A549 treated with GW870086 at 1 μM for 4 hours (cell line): ENCODE data around the gene IRAK3. TPM values are rescaled to one million over a fixed set of nuclear protein-coding genes. Genes with fewer than 3 reads are reported as not detected.

Experiments used
- total RNA-seq: library from RNA; stranded (reverse); fragments of 200-300 nt; extraction: Qiagen RNA extraction; gene quantifications from 5 replicates; pipeline ENCODE4 v1.2.3, GENCODE V29; 2022; ENCODE audit warnings: low read depth

Gene IRAK3, protein sequence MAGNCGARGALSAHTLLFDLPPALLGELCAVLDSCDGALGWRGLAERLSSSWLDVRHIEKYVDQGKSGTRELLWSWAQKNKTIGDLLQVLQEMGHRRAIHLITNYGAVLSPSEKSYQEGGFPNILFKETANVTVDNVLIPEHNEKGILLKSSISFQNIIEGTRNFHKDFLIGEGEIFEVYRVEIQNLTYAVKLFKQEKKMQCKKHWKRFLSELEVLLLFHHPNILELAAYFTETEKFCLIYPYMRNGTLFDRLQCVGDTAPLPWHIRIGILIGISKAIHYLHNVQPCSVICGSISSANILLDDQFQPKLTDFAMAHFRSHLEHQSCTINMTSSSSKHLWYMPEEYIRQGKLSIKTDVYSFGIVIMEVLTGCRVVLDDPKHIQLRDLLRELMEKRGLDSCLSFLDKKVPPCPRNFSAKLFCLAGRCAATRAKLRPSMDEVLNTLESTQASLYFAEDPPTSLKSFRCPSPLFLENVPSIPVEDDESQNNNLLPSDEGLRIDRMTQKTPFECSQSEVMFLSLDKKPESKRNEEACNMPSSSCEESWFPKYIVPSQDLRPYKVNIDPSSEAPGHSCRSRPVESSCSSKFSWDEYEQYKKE
- 0.64 to 1.1 TPM (median 0.96 TPM) in 5 replicates for total RNA-seq

DNA sequence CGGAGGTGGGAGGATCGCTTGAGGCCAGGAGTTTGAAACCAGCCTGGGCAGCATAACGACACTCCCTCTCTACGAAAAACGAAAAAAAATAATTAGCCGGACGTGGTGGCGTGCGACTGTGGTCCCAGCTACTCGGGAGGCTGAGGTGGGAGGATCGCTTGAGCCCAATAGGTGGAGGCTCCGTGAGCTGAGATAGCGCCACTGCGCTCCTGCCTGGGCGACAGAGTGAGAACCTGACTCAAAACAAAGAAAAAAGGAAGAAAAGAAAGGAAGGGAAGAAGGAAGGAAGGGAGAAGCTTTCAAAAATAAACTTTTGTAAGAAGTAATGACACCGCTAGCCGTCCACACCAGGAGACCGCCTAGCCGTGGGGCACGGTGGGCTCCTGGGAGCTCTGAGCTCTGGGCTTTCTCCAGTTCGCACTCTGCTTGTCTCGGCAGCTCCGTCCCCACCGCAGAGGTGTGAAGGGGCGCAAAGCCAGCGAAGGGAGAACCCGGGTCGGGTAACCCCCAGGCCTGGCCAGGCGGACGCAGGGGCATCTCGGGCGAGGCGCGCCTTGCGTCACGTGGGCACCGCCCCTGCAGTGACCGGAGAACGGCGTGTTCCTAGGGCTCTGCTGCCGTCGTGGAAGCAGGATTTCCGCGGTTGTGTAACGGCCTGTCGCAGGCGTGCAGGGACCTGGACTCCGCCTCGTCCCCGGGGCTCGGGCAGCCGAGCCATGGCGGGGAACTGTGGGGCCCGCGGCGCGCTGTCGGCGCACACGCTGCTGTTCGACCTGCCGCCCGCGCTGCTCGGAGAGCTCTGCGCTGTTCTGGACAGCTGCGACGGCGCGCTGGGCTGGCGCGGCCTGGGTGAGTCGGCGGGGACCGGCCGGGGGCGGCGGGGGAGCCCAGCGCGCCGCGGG lies at the start of gene IRAK3:
Gene IRAK3, plus strand, starts transcription at position 631 of the 902 bp plus-strand sequence. Its CDS starts 86 bp downstream, at position 717.

DNA sequence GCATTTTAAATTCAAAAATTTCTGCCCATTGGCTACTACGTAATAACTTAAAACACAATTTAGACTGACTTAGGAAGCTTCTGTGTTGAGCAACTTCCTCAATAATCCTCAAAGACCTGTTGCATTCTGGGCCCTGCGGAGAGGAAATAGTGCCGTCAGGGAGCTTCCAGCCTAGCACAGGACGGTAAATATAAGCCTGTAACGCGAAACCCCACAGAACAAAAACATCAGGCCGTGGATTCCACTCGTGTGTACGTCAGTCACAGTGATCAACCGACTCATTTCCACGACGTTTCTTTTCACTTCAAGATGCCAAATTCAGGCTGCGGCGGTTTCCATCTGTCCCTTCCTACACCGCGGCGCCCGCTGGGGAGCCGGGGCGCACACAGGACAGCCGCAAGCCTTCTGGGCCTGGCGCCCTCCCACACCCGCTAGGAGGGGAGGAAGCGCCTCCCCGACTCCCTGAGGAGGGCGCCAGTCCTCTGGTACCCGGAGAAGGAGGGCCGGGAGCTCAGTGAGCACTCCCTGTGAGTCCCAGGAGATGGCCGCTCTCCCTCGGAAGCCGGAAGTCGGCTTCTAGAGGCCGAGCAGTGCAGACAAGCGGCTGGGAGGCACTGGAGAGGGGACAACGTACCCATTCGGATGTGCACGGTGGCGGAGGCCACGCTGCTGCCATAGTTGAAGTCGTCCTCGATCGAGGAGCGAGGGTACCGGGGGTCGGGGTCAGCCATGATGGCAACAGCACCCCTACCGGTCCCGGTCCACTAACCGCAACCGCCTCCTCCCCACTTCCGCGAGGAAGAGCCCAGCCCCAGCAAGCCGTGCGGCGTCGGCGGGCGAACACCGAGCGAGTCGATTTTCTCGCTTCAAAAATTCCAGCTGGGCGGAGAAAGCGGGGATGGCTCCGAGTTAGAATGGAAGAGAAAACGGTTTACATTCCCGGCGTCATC lies 19.5 kb upstream of the IRAK3 start, which contains the start of gene TMBIM4:
Gene TMBIM4, minus strand, starts transcription at position 776 of the 950 bp plus-strand sequence. Its CDS starts 45 bp downstream, at position 731.

DNA sequence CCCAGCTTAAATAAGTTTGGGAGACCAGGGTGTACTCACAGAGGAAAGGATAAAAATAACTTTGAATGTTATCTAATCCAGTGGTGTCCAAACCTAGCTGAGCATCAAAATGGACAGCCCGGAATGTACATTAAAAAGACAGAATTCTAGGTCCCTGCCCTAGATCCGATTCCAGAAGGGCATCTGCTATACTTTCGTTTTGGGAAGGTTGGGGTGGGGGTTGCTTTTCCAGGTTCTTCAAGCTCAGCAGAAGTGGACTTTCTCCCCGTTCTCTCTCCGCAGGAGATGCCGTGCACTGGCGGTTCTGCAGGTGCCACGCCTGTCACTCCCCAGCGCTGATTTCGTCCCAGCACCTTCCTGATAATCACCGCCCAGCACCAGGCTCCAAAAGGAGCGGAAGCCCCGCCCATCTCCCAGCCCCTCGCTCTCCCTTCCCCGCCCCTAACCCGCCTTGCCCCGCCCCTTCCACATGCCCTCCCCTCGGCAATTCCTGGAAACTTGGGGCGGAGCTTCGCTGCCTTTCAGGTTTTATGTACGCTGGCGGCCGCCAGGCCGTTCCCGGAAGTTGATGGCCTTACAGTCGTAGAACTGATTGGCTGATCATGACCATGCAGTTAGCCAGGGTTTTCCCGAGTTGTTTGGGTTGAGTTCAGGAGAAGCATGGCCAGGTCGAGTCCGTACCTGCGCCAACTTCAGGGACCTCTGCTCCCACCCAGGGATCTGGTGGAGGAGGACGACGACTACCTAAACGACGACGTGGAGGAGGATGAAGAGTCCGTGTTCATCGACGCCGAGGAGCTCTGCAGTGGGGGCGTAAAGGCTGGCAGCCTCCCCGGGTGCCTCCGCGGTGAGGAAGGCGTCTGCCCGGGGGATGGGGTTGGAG lies 113.2 kb downstream of the IRAK3 start, which contains the start of gene HELB:
Gene HELB, plus strand, starts transcription at position 550 of the 883 bp plus-strand sequence. Its CDS starts 111 bp downstream, at position 661.

Other genes starting within 250 kb of the IRAK3 start
- gene LLPH, start 58.5 kb upstream of the IRAK3 start, total RNA-seq: 51.3 to 59.1 TPM (median 54.2 TPM) in 5 replicates
- gene TMBIM4, start 19.2 kb upstream of the IRAK3 start, total RNA-seq: 40.3 to 58.8 TPM (median 50.7 TPM) in 5 replicates
- 0.87 to 1.6 TPM (median 1.4 TPM) in 5 replicates for gene HELB, start 113.3 kb downstream of the IRAK3 start, total RNA-seq